IMR-90 (cell line): Measurements from ENCODE around the gene UST. TPM values are rescaled to one million over a fixed set of nuclear protein-coding genes. Genes with fewer than 3 reads are reported as not detected.

ENCODE experiments used
- ATAC-seq: fragments of 200-7000 bp; cut with Tn5 transposase; 2 replicates; pipeline ENCODE4 v1.9.1; 2020; ENCODE audit warnings: low read depth, mild to moderate bottlenecking, moderate library complexity
- BruUV-seq: library from RNA; stranded (reverse); fragments of 400-500 nt; replicated peaks from 2 replicates; lab custom pipeline; 2021; lab: Mats Ljungman, UMichigan
- CTCF ChIA-PET: fragments of 300-600 bp; formaldehyde crosslinking; extraction: SDS; loops from one replicate; lab custom pipeline; 2021; ENCODE audit warnings: antibody characterized with exemption; lab: Yijun Ruan, JAX
- POLR2A ChIA-PET: fragments of 300-600 bp; sonication (Branson Sonifier 250); formaldehyde crosslinking; loops from one replicate; lab custom pipeline; 2022; ENCODE audit warnings: antibody characterized with exemption; ENCODE audit not compliant: unreplicated experiment; lab: Charles Lee
- DNase-seq: peaks from one replicate; pipeline ENCODE4 v3.0.0; 2013
- H2AFZ ChIP-seq: replicated peaks from 2 replicates; pipeline ENCODE3; 2013; ENCODE audit warnings: low read length, mild to moderate bottlenecking; ENCODE audit not compliant: poor library complexity
- H2AK5ac ChIP-seq: 2 replicates; pipeline ENCODE4 v1.6.1; 2013; ENCODE audit warnings: low read depth, low read length, inconsistent platforms
- H2AK9ac ChIP-seq: replicated peaks from 2 replicates; pipeline ENCODE3; 2013; ENCODE audit warnings: mild to moderate bottlenecking, low read depth, low read length, moderate library complexity; ENCODE audit not compliant: poor library complexity
- H2BK120ac ChIP-seq: 2 replicates; pipeline ENCODE4 v1.6.1; 2013; ENCODE audit warnings: low read depth, low read length, inconsistent platforms
- H2BK15ac ChIP-seq: 3 replicates; pipeline ENCODE4 v1.6.1; 2013; ENCODE audit warnings: low read depth, low read length, inconsistent platforms
- H2BK20ac ChIP-seq: 2 replicates; pipeline ENCODE4 v1.6.1; 2013; ENCODE audit warnings: low read depth, mild to moderate bottlenecking, inconsistent platforms, low read length, moderate library complexity
- H2BK5ac ChIP-seq: 2 replicates; pipeline ENCODE4 v1.6.1; 2013; ENCODE audit warnings: mild to moderate bottlenecking, low read depth, low read length, inconsistent platforms; ENCODE audit not compliant: poor library complexity, severe bottlenecking
- H3K14ac ChIP-seq: replicated peaks from 2 replicates; pipeline ENCODE4 v1.6.1; 2013; ENCODE audit warnings: low read depth, low read length, inconsistent platforms
- H3K18ac ChIP-seq: 2 replicates; pipeline ENCODE4 v1.6.1; 2013; ENCODE audit warnings: low read depth, low read length, control low read depth
- H3K23ac ChIP-seq: 2 replicates; pipeline ENCODE4 v1.6.1; 2013; ENCODE audit warnings: low read depth, low read length, inconsistent platforms
- H3K27ac ChIP-seq: 2 replicates; pipeline ENCODE4 v1.5.1; 2013; ENCODE audit warnings: mild to moderate bottlenecking, control low read depth, low read length; ENCODE audit not compliant: insufficient read depth
- H3K27me3 ChIP-seq: 2 replicates; pipeline ENCODE4 v1.6.1; 2013; ENCODE audit warnings: low read length; ENCODE audit not compliant: control insufficient read depth, insufficient read depth
- H3K36me3 ChIP-seq: 2 replicates; pipeline ENCODE4 v1.6.1; 2013; ENCODE audit warnings: low read length, mixed read lengths; ENCODE audit not compliant: control insufficient read depth, insufficient read depth
- H3K4ac ChIP-seq: 2 replicates; pipeline ENCODE4 v1.6.1; 2013; ENCODE audit warnings: low read depth, low read length, inconsistent platforms
- H3K4me1 ChIP-seq: 2 replicates; pipeline ENCODE4 v1.6.1; 2013; ENCODE audit warnings: low read length, mixed read lengths; ENCODE audit not compliant: control insufficient read depth, insufficient read depth
- H3K4me2 ChIP-seq: 2 replicates; pipeline ENCODE4 v1.6.1; 2013; ENCODE audit warnings: low read depth, mild to moderate bottlenecking, control low read depth, low read length, moderate library complexity
- H3K4me3 ChIP-seq: 2 replicates; pipeline ENCODE4 v1.5.1; 2013; ENCODE audit warnings: low read depth, mild to moderate bottlenecking, control low read depth, low read length, moderate library complexity; ENCODE audit not compliant: insufficient read depth
- H3K56ac ChIP-seq: 2 replicates; pipeline ENCODE4 v1.6.1; 2013; ENCODE audit warnings: low read length, inconsistent platforms; ENCODE audit not compliant: insufficient read depth; ENCODE audit errors: extremely low read depth
- H3K79me1 ChIP-seq, 2 experiments: 2 replicates each; pipeline ENCODE4 v1.6.1; 2013; ENCODE audit warnings: low read length in 2 of 2, inconsistent platforms in 1 of 2, low read depth in 1 of 2
- H3K9ac ChIP-seq: 2 replicates; pipeline ENCODE4 v1.6.1; 2013; ENCODE audit warnings: low read depth, low read length, control low read depth
- H3K9me1 ChIP-seq: 2 replicates; pipeline ENCODE4 v1.6.1; 2013; ENCODE audit warnings: low read length, inconsistent platforms; ENCODE audit not compliant: insufficient read depth
- H3K9me3 ChIP-seq: 2 replicates; pipeline ENCODE4 v1.6.1; 2013; ENCODE audit warnings: low read length; ENCODE audit not compliant: control insufficient read depth, insufficient read depth
- H4K20me1 ChIP-seq: 2 replicates; pipeline ENCODE4 v1.6.1; 2013; ENCODE audit warnings: low read length, inconsistent platforms; ENCODE audit not compliant: insufficient read depth
- H4K5ac ChIP-seq: 2 replicates; pipeline ENCODE4 v1.6.1; 2013; ENCODE audit warnings: mild to moderate bottlenecking, low read depth, low read length, control low read depth
- H4K8ac ChIP-seq, 2 experiments: 2 replicates each; pipeline ENCODE4 v1.6.1; 2013; ENCODE audit warnings: low read depth in 2 of 2, low read length in 2 of 2, control low read depth in 1 of 2, inconsistent platforms in 1 of 2
- H4K91ac ChIP-seq: 2 replicates; pipeline ENCODE4 v1.6.1; 2013; ENCODE audit warnings: low read depth, low read length, inconsistent platforms; ENCODE audit not compliant: insufficient read depth
- CEBPB ChIP-seq: IDR thresholded peaks from 2 replicates; pipeline ENCODE4 v1.6.1; 2012; ENCODE audit warnings: low read depth, low read length, improper control_type of control experiment
- RFX5 ChIP-seq: IDR thresholded peaks from 2 replicates; pipeline ENCODE4 v1.8.0; 2012; ENCODE audit warnings: low read depth, mild to moderate bottlenecking, low read length, moderate library complexity
- WGBS, 2 experiments: methylation state at CpG; one replicate each; pipeline versions ENCODE4 v1.1.5 to v1.1.7; 2013; ENCODE audit warnings: missing lambda C conversion rate in 2 of 2; ENCODE audit not compliant: insufficient read length in 1 of 2; ENCODE audit errors: extremely low coverage in 2 of 2; 5-methylcytosine and 5-hydroxymethylcytosine counted together
- dilution Hi-C: fragments of 300-500 bp; cut with HindIII; formaldehyde crosslinking; loops from one replicate; pipeline ENCODE4 v1.14.3; 2018; ENCODE audit warnings: low sequenced_read_pairs; ENCODE audit not compliant: unreplicated experiment
- in situ Hi-C: fragments of 300-500 bp; cut with MboI; formaldehyde crosslinking; loops from 3 replicates; pipeline ENCODE4 v1.14.3; 2019; ENCODE audit warnings: low sequenced_read_pairs, inconsistent platforms, mixed read lengths
- intact Hi-C: fragments of 100-400 bp; cut with micrococcal nuclease; formaldehyde crosslinking; loops from 2 replicates; pipeline ENCODE4 v1.10.0; 2022
- polyA plus RNA-seq, 3 experiments: library from polyadenylated mRNA; depleted of rRNA; stranded (reverse); fragments of >200 nt; gene quantifications; 2 replicates each; pipeline ENCODE4 v1.2.3, GENCODE V29; 2012; ENCODE audit warnings: low replicate concordance in 1 of 3
- total RNA-seq: library from RNA; depleted of rRNA; stranded (reverse); fragments of >200 nt; gene quantifications from 2 replicates; pipeline ENCODE4 v1.2.3, GENCODE V29; 2012

UST gene
- total and polyA plus RNA-seq, 2 of the 4 experiments (the other 2 are of a cell fraction): 7.7 to 13.8 TPM

- Histone ChIP-seq H3K9me3 (no peaks in the 10 kb centered on the region), H3K27ac (no peak overlapping the region), H3K4me1 (peaks cover 2% of the 10 kb centered on the region; the same call in 1 of the 2 replicates), H3K4ac (no peak overlapping the region), H3K18ac (no peak overlapping the region), H4K8ac (no peak overlapping the region), H3K79me1 (no peaks in the 10 kb centered on the region), H4K5ac (no peak overlapping the region), H3K9me1 (no peaks in the 10 kb centered on the region), H3K23ac (no peak overlapping the region), H3K14ac (no peak overlapping the region), H4K20me1 (no peaks in the 10 kb centered on the region), H2AFZ (no peak overlapping the region), H3K9ac (no peak overlapping the region), H2BK20ac (no peak overlapping the region), H2BK15ac (no peak overlapping the region), H3K56ac (no peak overlapping the region), H4K91ac (no peak overlapping the region), H2BK120ac (no peak overlapping the region), H3K4me2 (peak overlapping the region; percentile 40; the same call in 1 of the 2 replicates), H3K4me3 (no peak overlapping the region), H2AK5ac (no peak overlapping the region), H3K27me3 (no peaks in the 10 kb centered on the region), H2BK5ac (no peak overlapping the region), H2AK9ac (no peak overlapping the region), H3K36me3 (no peaks in the 10 kb centered on the region)
- BruUV-seq: no TSS peak
- peak; percentile 72 for TF ChIP-seq CEBPB
- no peak for TF ChIP-seq RFX5
- WGBS, 2 experiments: no CpG with 5 or more reads among the region's 2 CpGs
- POLR2A ChIA-PET: no interaction called here
- intact Hi-C loops: no loop called here
- ATAC-seq (0 out of 2 replicates have a peak, but pooled peaks have one; percentile 44), DNase-seq (peak; percentile 41)
- dilution Hi-C loops: no loop called here
- CTCF ChIA-PET: interaction anchor here (0.7 to 1.0 kb wide), 2 partner anchors 11 to 57 kb away, joined by 3 read pairs; no protein-coding TSS in a partner anchor
- in situ Hi-C loops: no loop called here
Observed at GRCh38 chr6:148700047-148700715, 46.6 kb upstream of the UST start.
